HepG2 (cell line): ENCODE data around the gene APBB3. TPM values are rescaled to one million over a fixed set of nuclear protein-coding genes. Genes with fewer than 3 reads are reported as not detected.

ENCODE experiments used
- CBX5 ChIP-seq: sonication (generic); formaldehyde crosslinking; IDR thresholded peaks from 2 replicates; pipeline ENCODE4 v1.4.0; 2020; ENCODE audit warnings: missing genetic modification reagents, borderline replicate concordance
- EED ChIP-seq: sonication (generic); formaldehyde crosslinking; IDR thresholded peaks from 2 replicates; pipeline ENCODE4 v1.5.0; 2020; ENCODE audit warnings: mild to moderate bottlenecking, missing genetic modification reagents
- HDAC6 ChIP-seq: fragments of 200-600 bp; sonication (generic); IDR thresholded peaks from 2 replicates; pipeline ENCODE4 v1.7.0; 2017; ENCODE audit warnings: mild to moderate bottlenecking, antibody characterized with exemption, low read length, low read depth
- IRF2 ChIP-seq: IDR thresholded peaks from 2 replicates; pipeline ENCODE4 v1.6.1; 2018; ENCODE audit warnings: missing genetic modification reagents, missing compliant biosample characterization
- KAT7 ChIP-seq: IDR thresholded peaks from 2 replicates; pipeline ENCODE4 v1.6.1; 2018; ENCODE audit warnings: borderline replicate concordance, missing compliant biosample characterization
- KMT2B ChIP-seq: IDR thresholded peaks from 2 replicates; pipeline ENCODE4 v1.6.1; 2016; ENCODE audit warnings: missing genetic modification reagents, missing compliant biosample characterization
- MYC ChIP-seq: sonication (generic); formaldehyde crosslinking; IDR thresholded peaks from 2 replicates; pipeline ENCODE4 v1.9.0; 2021; ENCODE audit warnings: missing genetic modification reagents, borderline replicate concordance
- ZBTB8A ChIP-seq: sonication (generic); formaldehyde crosslinking; IDR thresholded peaks from 2 replicates; pipeline ENCODE4 v1.4.0; 2020; ENCODE audit warnings: mild to moderate bottlenecking, low read depth, missing genetic modification reagents, borderline replicate concordance
- ZC3H4 ChIP-seq: sonication (generic); formaldehyde crosslinking; IDR thresholded peaks from 2 replicates; pipeline ENCODE4 v1.4.0; 2020; ENCODE audit warnings: missing genetic modification reagents, borderline replicate concordance
- ZNF121 ChIP-seq: sonication (generic); formaldehyde crosslinking; IDR thresholded peaks from 2 replicates; pipeline ENCODE4 v1.5.0; 2020; ENCODE audit warnings: mild to moderate bottlenecking, missing genetic modification reagents
- ZNF333 ChIP-seq: sonication (generic); formaldehyde crosslinking; IDR thresholded peaks from 2 replicates; pipeline ENCODE4 v1.4.0; 2020; ENCODE audit warnings: mild to moderate bottlenecking, missing genetic modification reagents, borderline replicate concordance
- ZNF354B ChIP-seq: sonication (generic); formaldehyde crosslinking; IDR thresholded peaks from 2 replicates; pipeline ENCODE4 v1.8.0; 2022; ENCODE audit warnings: mild to moderate bottlenecking, missing genetic modification reagents
- ZSCAN31 ChIP-seq: sonication (generic); formaldehyde crosslinking; IDR thresholded peaks from 2 replicates; pipeline ENCODE4 v1.5.0; 2020; ENCODE audit warnings: low read depth, mild to moderate bottlenecking, missing genetic modification reagents
- polyA plus RNA-seq, 8 experiments: library from polyadenylated mRNA; depleted of rRNA in 3 of 8; stranded (reverse) in 7 of 8; unstranded in 1 of 8; fragments of >200 nt; fragmentation: Illumina TruSeq in 4 of 8; extraction: Trizol in 4 of 8; gene quantifications; 2 replicates each; pipeline versions ENCODE4 v1.2.1 to v1.2.3, GENCODE V29; 2011 to 2016; ENCODE audit warnings: low read depth in 4 of 8, missing spikeins in 1 of 8, mixed read lengths in 1 of 8; ENCODE audit not compliant: insufficient read depth in 1 of 8
- total RNA-seq, 5 experiments: library from RNA; depleted of rRNA; stranded (reverse); fragments of >200 nt; fragmentation: Illumina TruSeq; extraction: Trizol; gene quantifications; 2 replicates each; pipeline ENCODE4 v1.2.3, GENCODE V29; 2016; ENCODE audit warnings: low read depth in 1 of 5
- TF ChIP-seq, protein P1 (sequence below): sonication (generic); formaldehyde crosslinking; conservative IDR thresholded peaks from 2 replicates; pipeline ENCODE4 v1.4.0; 2020; ENCODE audit warnings: mild to moderate bottlenecking, missing genetic modification reagents, moderate library complexity
- TF ChIP-seq, protein P2 (sequence below): sonication (generic); formaldehyde crosslinking; IDR thresholded peaks from 2 replicates; pipeline ENCODE4 v1.4.0; 2020; ENCODE audit warnings: missing genetic modification reagents, borderline replicate concordance
- TF ChIP-seq, protein P3 (sequence below): IDR thresholded peaks from 2 replicates; pipeline ENCODE4 v1.6.1; 2016; ENCODE audit warnings: mild to moderate bottlenecking, missing biosample characterization, missing genetic modification reagents
- TF ChIP-seq, protein P4 (sequence below): sonication (generic); formaldehyde crosslinking; IDR thresholded peaks from 2 replicates; pipeline ENCODE4 v1.4.0; 2020; ENCODE audit warnings: low read depth, mild to moderate bottlenecking, missing genetic modification reagents
- TF ChIP-seq, protein P5 (sequence below): sonication (generic); formaldehyde crosslinking; conservative IDR thresholded peaks from 2 replicates; pipeline ENCODE4 v1.4.0; 2020; ENCODE audit warnings: missing genetic modification reagents

APBB3 gene
- total and polyA plus RNA-seq, 2 of the 13 experiments (the other 11 are each of a cell fraction or from before 2014, with no cell fraction given) = 0.38 to 0.78 TPM

DNA sequence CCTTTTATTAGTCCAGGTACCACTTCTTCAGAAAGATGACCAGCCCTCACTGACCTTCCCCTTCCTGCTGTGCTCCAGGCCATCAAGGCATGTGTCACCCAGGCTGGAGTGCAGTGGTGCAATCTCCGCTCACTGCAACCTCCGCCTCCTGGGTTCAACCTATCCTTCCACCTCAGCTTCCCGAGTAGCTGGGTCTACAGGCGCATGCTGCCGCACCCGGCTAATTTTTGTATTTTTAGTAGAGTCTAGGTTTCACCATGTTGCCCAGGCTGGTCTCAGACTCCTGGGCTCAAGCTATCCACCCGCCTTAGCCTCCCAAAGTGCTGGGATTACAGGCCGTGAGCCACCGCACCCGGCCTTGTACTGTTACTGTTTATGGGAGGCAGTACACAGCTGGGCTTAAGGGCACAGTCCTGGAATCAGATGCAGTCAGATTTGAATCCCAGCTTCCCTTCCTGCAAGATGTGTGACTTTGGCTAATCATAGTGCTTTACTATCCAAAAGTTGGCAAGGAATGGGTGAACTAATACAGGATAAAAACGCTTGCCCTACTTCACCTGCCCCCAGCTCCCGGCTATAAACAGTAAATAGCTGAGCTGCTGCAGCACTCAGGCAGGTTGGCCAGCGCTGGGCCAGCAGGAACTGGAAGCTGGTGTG lies 17.4 kb downstream of the APBB3 start (continued):
- TF ChIP-seq, protein P1, sequence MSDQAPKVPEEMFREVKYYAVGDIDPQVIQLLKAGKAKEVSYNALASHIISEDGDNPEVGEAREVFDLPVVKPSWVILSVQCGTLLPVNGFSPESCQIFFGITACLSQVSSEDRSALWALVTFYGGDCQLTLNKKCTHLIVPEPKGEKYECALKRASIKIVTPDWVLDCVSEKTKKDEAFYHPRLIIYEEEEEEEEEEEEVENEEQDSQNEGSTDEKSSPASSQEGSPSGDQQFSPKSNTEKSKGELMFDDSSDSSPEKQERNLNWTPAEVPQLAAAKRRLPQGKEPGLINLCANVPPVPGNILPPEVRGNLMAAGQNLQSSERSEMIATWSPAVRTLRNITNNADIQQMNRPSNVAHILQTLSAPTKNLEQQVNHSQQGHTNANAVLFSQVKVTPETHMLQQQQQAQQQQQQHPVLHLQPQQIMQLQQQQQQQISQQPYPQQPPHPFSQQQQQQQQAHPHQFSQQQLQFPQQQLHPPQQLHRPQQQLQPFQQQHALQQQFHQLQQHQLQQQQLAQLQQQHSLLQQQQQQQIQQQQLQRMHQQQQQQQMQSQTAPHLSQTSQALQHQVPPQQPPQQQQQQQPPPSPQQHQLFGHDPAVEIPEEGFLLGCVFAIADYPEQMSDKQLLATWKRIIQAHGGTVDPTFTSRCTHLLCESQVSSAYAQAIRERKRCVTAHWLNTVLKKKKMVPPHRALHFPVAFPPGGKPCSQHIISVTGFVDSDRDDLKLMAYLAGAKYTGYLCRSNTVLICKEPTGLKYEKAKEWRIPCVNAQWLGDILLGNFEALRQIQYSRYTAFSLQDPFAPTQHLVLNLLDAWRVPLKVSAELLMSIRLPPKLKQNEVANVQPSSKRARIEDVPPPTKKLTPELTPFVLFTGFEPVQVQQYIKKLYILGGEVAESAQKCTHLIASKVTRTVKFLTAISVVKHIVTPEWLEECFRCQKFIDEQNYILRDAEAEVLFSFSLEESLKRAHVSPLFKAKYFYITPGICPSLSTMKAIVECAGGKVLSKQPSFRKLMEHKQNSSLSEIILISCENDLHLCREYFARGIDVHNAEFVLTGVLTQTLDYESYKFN (CRISPR knock-in tag) = peak; percentile 85
- TF ChIP-seq KMT2B (CRISPR knock-in tag) (no peak), ZSCAN31 (CRISPR knock-in tag) (no peak), ZC3H4 (CRISPR knock-in tag) (no peak), EED (no peak), CBX5 (CRISPR knock-in tag) (no peak), ZNF333 (CRISPR knock-in tag) (no peak), ZBTB8A (CRISPR knock-in tag) (no peak), ZNF354B (CRISPR knock-in tag) (no peak), HDAC6 (no peak), IRF2 (CRISPR knock-in tag) (no peak; the same call in 1 of the 2 replicates), ZNF121 (CRISPR knock-in tag) (no peak), MYC (CRISPR knock-in tag) (no peak; the same call in 1 of the 2 replicates), KAT7 (no peak)
- TF ChIP-seq, protein P2, sequence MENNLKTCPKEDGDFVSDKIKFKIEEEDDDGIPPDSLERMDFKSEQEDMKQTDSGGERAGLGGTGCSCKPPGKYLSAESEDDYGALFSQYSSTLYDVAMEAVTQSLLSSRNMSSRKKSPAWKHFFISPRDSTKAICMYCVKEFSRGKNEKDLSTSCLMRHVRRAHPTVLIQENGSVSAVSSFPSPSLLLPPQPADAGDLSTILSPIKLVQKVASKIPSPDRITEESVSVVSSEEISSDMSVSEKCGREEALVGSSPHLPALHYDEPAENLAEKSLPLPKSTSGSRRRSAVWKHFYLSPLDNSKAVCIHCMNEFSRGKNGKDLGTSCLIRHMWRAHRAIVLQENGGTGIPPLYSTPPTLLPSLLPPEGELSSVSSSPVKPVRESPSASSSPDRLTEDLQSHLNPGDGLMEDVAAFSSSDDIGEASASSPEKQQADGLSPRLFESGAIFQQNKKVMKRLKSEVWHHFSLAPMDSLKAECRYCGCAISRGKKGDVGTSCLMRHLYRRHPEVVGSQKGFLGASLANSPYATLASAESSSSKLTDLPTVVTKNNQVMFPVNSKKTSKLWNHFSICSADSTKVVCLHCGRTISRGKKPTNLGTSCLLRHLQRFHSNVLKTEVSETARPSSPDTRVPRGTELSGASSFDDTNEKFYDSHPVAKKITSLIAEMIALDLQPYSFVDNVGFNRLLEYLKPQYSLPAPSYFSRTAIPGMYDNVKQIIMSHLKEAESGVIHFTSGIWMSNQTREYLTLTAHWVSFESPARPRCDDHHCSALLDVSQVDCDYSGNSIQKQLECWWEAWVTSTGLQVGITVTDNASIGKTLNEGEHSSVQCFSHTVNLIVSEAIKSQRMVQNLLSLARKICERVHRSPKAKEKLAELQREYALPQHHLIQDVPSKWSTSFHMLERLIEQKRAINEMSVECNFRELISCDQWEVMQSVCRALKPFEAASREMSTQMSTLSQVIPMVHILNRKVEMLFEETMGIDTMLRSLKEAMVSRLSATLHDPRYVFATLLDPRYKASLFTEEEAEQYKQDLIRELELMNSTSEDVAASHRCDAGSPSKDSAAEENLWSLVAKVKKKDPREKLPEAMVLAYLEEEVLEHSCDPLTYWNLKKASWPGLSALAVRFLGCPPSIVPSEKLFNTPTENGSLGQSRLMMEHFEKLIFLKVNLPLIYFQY (CRISPR knock-in tag) = no peak
- TF ChIP-seq, protein P3, sequence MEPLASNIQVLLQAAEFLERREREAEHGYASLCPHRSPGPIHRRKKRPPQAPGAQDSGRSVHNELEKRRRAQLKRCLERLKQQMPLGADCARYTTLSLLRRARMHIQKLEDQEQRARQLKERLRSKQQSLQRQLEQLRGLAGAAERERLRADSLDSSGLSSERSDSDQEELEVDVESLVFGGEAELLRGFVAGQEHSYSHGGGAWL (CRISPR knock-in tag) = no peak
- TF ChIP-seq, protein P4, sequence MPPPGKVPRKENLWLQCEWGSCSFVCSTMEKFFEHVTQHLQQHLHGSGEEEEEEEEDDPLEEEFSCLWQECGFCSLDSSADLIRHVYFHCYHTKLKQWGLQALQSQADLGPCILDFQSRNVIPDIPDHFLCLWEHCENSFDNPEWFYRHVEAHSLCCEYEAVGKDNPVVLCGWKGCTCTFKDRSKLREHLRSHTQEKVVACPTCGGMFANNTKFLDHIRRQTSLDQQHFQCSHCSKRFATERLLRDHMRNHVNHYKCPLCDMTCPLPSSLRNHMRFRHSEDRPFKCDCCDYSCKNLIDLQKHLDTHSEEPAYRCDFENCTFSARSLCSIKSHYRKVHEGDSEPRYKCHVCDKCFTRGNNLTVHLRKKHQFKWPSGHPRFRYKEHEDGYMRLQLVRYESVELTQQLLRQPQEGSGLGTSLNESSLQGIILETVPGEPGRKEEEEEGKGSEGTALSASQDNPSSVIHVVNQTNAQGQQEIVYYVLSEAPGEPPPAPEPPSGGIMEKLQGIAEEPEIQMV (CRISPR knock-in tag) = 0 out of 2 replicates have a peak, but pooled peaks have one; percentile 9
- TF ChIP-seq, protein P5, sequence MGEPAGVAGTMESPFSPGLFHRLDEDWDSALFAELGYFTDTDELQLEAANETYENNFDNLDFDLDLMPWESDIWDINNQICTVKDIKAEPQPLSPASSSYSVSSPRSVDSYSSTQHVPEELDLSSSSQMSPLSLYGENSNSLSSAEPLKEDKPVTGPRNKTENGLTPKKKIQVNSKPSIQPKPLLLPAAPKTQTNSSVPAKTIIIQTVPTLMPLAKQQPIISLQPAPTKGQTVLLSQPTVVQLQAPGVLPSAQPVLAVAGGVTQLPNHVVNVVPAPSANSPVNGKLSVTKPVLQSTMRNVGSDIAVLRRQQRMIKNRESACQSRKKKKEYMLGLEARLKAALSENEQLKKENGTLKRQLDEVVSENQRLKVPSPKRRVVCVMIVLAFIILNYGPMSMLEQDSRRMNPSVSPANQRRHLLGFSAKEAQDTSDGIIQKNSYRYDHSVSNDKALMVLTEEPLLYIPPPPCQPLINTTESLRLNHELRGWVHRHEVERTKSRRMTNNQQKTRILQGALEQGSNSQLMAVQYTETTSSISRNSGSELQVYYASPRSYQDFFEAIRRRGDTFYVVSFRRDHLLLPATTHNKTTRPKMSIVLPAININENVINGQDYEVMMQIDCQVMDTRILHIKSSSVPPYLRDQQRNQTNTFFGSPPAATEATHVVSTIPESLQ = no peak
